ENCODE results near the gene TRIM68. TPM values are rescaled to one million over a fixed set of nuclear protein-coding genes. Genes with fewer than 3 reads are reported as not detected.

TRIM68 gene
- total RNA-seq, 1 donor from 2014 or later: 10.5 TPM

- H3K9ac ChIP-seq: no peak overlapping the region
- no peaks in the 10 kb centered on the region for H3K4me1 Mint-ChIP-seq
- no peaks in the 10 kb centered on the region for H3K36me3 Mint-ChIP-seq
- no peak overlapping the region for H3K4me2 ChIP-seq
- H3K27ac ChIP-seq: no peak overlapping the region
- no peaks in the 10 kb centered on the region for H3K79me2 ChIP-seq (ENCODE audit: low read depth)
- H3K9me3 Mint-ChIP-seq: peaks cover 2% of the 10 kb centered on the region
- H3K27me3 Mint-ChIP-seq (ENCODE audit: insufficient read depth, low read depth): no peaks in the 10 kb centered on the region
- no peak for TF ChIP-seq EZH2phosphoT487 (IDR thresholded peaks at IDR 0.05)
- no peak for DNase-seq (ENCODE audit: low spot score)
- peak overlapping the region; percentile 94 for H2AFZ ChIP-seq (replicated peaks)
- no peaks in the 10 kb centered on the region for H3K36me3 ChIP-seq
- H3K27me3 ChIP-seq: peaks cover 11% of the 10 kb centered on the region
- H3K27ac Mint-ChIP-seq: no peak overlapping the region
- no peaks in the 10 kb centered on the region for H3F3A ChIP-seq (ENCODE audit: low read depth)
- H3K4me3 Mint-ChIP-seq: no peak overlapping the region
- H3K4me1 ChIP-seq: no peaks in the 10 kb centered on the region
- H4K20me1 ChIP-seq (ENCODE audit: low read depth): no peaks in the 10 kb centered on the region
- H3K9me3 ChIP-seq (ENCODE audit: low read depth): no peaks in the 10 kb centered on the region
- no peak overlapping the region for H3K4me3 ChIP-seq
Measured at GRCh38 chr11:4636136-4636535, 28.1 kb upstream of the TRIM68 start.

GRCh38 chr11:4626207-4627099, 18.4 kb upstream of the TRIM68 start:
- no peaks in the 10 kb centered on the region for H3K9me3 Mint-ChIP-seq
- peak overlapping the region; percentile 52 for H2AFZ ChIP-seq (replicated peaks)

DNA sequence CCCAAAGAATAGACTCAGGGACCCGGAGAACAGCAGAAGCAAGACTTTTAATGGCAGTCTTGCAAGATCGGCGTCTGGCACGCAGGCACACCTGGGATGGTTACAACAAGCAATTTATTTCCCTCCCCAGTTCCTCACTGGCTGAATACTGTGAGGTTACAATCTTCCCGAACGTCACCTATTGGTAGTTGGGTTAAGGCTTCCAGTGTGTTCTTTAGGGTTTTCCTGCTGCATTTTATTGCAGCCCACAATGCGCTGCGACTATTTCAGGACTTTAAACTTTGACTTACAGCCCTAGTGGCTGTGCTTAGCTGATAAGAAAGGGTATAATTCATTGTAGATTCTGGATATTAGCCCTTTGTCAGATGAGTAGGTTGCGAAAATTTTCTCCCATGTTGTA, 11.5 kb upstream of the TRIM68 start:
- H3K36me3 Mint-ChIP-seq: no peaks in the 10 kb centered on the region

More at GRCh38 chr11:4626207-4627099, 18.4 kb upstream of the TRIM68 start:
- peak; percentile 92 for DNase-seq (ENCODE audit: low spot score)
- Mint-ChIP-seq H3K27ac (no peak overlapping the region), H3K4me3 (no peak overlapping the region), H3K27me3 (ENCODE audit: insufficient read depth, low read depth) (no peaks in the 10 kb centered on the region), H3K36me3 (no peaks in the 10 kb centered on the region), H3K4me1 (no peaks in the 10 kb centered on the region)
- no peak overlapping the region for H3K4me3 ChIP-seq
- no peaks in the 10 kb centered on the region for H3K4me1 ChIP-seq
- no peaks in the 10 kb centered on the region for H3K36me3 ChIP-seq
- no peak overlapping the region for H3K4me2 ChIP-seq
- no peaks in the 10 kb centered on the region for H3K79me2 ChIP-seq (ENCODE audit: low read depth)
- no peak overlapping the region for H3K9ac ChIP-seq
- TF ChIP-seq EZH2phosphoT487 (IDR thresholded peaks at IDR 0.05) (no peak), CTCF (IDR thresholded peaks at IDR 0.05) (peak; percentile 85)
- H3K27ac ChIP-seq: no peak overlapping the region
- H3K27me3 ChIP-seq: no peaks in the 10 kb centered on the region
- no peaks in the 10 kb centered on the region for H3K9me3 ChIP-seq (ENCODE audit: low read depth)
- H3F3A ChIP-seq (ENCODE audit: low read depth): no peaks in the 10 kb centered on the region
- H4K20me1 ChIP-seq (ENCODE audit: low read depth): no peaks in the 10 kb centered on the region

More for the DNA sequence above, 11.5 kb upstream of the TRIM68 start:
- no peak overlapping the region for H3K9ac ChIP-seq
- Mint-ChIP-seq H3K4me1 (no peaks in the 10 kb centered on the region), H3K27ac (no peak overlapping the region), H3K27me3 (ENCODE audit: insufficient read depth, low read depth) (no peaks in the 10 kb centered on the region), H3K9me3 (no peaks in the 10 kb centered on the region), H3K4me3 (no peak overlapping the region)
- no peak for TF ChIP-seq EZH2phosphoT487 (IDR thresholded peaks at IDR 0.05)
- TF ChIP-seq EZH2 (IDR thresholded peaks at IDR 0.05): no peak
- TF ChIP-seq CTCF (IDR thresholded peaks at IDR 0.05): no peak
- H3K4me1 ChIP-seq: no peaks in the 10 kb centered on the region
- no peak overlapping the region for H3K4me2 ChIP-seq
- no peaks in the 10 kb centered on the region for H3F3A ChIP-seq (ENCODE audit: low read depth)
- no peaks in the 10 kb centered on the region for H3K79me2 ChIP-seq (ENCODE audit: low read depth)
- no peak overlapping the region for H3K27ac ChIP-seq
- no peaks in the 10 kb centered on the region for H3K27me3 ChIP-seq
- H3K36me3 ChIP-seq: no peaks in the 10 kb centered on the region
- no peaks in the 10 kb centered on the region for H4K20me1 ChIP-seq (ENCODE audit: low read depth)
- DNase-seq (ENCODE audit: low spot score): no peak
- no peak overlapping the region for H3K4me3 ChIP-seq
- H3K9me3 ChIP-seq (ENCODE audit: low read depth): no peaks in the 10 kb centered on the region
- no peak overlapping the region for H2AFZ ChIP-seq (replicated peaks)

Measured in neural progenitor cell (in vitro differentiated cells).